ENCODE measurements around the gene LRIG2.
"Not testable (repeated sequence)": the region's sequence is repeated elsewhere in the genome, so short reads cannot be mapped to it uniquely, and the experiment has no call there.

Gene LRIG2

DNA sequence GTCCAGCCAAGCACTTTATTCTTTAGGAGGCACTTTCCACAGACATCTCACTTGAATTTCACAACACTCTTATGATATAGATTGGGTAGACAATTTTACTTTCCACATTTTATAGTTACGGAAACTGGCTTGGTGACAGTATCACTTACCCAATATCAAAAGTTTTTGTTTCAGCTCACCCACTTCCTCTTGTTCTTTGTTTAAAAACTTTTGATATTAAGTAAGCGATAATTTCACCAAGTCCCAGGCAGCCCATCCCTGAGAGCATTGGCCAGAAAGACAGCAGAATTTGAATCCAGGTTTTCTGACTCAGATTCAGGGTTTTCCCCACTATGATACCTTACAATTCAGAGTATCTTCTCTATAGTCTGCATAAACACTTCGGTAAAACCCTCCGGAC lies 60.0 kb downstream of the LRIG2 start:
- no peak for DNase-seq

DNA sequence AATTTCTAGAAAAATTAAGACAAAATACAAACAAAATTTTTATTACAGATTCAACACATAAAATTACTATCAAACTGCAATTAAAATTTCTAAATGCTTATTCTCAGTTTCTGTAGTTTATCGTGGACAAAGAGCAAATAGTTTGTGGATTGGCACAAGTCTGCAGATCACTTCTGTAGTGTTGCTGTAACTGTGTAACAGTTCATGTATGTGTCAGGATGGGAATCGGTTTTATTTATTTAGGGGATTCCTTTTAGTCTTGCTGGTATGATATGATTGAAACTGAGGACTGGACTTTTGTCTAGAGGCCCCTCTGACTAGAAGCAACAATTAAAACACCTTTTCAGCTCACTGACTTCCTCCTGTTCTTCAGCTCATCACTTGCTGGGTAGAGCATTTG lies 60.8 kb downstream of the LRIG2 start:
- DNase-seq: no peak

DNA sequence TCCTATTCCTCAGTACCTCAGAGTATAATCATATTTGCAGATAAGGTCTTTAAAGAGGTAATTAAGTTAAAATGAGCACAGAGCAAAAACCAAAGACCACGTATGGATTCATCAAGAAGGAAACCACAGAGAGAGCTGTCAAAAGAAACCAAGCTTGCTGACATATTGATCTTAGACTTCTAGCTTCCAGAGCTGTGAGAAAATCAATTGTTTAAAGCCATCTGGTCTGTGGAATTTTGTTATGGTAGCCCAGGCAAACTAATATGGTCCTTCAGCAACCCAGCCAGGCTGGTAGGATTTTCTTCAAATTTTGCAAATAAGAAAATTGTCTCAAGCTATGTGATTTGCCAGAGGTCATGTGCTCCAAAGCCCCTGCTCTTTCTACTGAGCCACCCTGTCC lies 62.5 kb downstream of the LRIG2 start:
- no peak for DNase-seq

DNA sequence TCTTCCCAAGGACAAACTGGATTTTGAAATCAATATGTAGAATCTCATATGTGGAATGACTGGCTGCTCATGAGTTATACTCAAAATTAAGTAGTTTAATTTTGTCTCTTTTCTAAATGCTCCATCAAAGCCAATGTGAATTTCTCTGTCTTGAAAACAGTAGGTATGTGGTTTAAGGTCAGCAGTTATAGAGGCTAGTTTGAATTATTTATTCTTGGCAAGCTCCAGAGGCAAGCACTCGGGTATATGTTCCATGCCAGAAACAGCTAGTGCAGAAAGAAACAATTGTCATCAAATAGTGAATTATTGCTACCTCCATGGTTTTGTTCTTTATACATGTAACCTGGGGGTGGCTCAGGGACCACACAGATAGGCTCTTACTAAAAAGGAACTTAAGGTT lies 63.5 kb downstream of the LRIG2 start:
- DNase-seq: no peak

DNA sequence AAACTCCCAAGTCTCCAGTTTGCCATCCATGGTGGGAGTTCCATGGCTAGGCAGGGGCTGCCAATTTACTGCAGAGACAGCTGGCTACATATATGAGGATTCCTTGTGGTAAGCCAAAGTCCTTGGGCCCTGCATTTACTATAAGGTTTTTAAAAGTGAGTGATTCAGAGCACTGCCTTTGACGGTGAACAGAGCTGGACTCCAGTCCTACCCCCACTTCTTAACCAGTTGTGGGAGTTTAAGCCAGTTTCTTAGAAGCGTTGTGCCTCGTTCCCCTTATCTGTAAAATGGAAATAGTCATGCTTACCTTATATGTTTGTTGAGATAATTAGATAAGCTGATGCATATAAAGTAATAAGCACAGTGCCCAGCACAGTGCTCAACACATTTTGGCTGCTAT lies 64.6 kb downstream of the LRIG2 start:
- no peak for DNase-seq

DNA sequence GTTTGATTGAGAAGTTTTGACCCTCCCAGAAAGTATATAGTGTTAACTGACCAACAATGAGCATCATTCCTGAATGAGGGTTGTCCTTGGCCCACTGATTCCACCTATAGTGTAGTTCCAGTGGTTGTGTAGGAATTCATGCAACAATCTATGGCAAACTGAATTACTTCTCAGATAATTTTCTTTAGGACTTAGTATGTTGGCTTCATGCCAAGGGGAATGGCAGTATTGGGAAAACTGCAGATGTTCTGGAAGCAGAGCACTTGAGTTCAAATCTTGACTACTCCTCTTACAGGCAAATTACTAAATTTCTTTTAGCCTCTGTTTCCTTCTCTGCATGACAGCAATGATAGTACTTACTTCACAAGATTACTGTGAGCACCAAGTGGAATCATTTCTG lies 65.8 kb downstream of the LRIG2 start:
- no peak for DNase-seq

DNA sequence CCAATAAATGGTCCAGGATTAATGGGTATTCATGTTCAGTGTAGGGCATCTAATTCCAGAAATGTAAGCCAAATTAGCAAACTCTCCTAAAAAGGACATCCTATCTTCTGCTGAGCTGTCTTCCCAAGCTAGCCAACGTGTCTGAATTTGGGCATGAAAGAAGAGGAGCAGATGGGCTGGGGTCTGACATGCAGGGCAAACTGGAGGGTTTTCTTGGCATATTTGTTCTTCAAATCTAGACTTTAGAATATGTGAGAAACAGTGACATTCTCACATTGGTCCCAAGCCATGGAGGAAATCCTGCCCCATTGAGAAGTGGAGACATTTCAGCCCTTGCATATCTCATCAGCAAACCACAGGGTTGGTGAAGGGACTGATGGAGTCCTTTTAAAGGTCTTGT lies 67.2 kb downstream of the LRIG2 start:
- peak; percentile 75 for DNase-seq

DNA sequence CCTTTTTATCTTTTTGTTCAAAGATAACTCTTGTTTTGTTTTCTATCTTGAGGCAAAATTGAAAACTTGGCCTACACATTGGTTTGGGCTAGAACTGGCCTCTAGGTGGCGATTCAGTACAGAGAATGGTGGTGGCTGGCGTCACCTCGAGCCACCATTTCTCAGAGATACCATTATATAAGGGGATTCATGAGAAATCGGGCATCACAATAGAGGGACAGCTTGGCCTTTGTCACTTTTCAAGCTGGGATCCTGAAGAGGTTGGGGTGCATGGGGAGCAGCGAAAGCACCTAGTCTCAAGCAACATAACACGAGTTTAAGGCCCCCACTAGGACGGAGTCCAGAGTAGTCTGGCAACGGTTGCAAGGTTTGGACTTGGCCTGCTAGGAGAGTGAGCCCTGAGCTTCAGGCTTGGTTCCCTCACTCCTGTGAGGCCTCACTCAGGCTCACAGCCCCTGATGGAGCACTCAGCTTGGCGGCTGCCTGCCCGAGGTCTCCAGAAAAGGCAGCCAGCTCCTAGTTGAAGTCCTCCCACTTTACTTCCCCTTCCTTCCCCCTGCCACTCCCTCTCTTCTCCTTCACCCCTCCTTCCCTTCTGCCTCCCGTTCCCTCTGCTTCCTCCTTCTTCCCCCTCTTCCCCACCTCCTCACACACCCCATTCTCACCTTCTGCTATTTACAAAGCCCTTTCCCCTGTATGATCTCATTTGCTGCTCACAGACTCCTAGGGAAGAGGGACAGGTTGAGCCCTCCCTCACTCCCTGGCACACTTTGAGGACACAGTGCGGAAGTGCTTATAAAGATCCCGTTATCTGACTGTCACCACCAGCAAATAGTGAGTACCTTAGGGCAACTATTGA lies 67.8 kb downstream of the LRIG2 start:
- DNase-seq: peak; percentile 83

DNA sequence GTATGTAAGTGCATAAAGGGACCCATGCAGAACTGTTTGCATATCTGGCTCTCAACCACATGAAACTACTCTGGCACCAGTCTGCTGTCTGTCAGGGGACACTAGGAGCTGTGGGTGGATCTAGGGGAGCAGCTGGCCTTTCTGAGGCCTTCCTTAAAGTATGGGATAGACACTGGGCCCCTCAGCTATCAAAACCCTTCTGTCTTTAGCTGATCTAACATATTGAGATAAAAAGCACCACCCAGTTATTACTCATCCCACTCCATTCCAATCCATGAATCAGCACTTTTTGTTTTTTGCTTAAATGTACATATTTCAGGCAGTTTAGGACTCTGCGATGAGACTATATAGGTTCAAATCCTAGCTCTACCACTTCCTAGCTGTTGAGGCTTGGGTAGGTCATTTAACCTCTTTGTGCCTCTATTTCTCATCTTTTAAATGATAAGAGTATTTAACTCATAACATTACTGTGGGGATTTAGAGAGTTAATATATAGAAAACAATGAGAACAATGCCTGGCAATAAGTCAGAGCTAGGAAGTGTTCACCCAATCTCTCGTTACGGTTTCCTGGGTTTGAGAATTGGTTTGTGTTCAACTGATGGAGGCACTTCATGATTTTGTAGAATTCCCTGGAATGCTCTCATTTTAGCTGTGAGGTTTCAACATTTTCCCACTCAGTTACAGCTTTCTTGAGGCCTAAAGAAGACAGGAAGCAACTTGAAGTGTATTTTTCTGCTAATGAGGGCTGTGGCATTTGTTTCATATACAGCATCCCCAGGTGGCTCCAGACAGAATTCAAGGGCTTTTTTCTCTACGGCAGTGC lies 68.9 kb downstream of the LRIG2 start:
- DNase-seq: no peak

DNA sequence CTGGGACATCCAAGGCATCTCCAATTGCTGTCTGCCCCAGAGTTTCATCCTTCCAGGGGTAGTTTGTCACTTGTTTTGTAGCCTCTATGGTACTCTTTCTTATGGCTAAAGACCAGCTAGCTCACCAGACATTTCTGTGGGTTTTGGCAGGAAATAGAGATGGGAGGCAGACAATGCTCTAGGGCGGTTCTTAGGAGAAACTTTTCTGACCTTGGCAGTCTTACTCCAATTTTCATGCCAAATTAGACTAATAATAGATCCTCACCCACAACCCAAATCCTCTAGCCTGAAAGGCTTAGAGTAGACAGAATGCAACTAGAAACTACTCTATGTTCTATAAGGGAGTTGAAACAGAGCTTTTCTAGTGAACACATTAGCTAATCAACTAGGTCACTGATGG lies 69.8 kb downstream of the LRIG2 start:
- peak; percentile 64 for DNase-seq

DNA sequence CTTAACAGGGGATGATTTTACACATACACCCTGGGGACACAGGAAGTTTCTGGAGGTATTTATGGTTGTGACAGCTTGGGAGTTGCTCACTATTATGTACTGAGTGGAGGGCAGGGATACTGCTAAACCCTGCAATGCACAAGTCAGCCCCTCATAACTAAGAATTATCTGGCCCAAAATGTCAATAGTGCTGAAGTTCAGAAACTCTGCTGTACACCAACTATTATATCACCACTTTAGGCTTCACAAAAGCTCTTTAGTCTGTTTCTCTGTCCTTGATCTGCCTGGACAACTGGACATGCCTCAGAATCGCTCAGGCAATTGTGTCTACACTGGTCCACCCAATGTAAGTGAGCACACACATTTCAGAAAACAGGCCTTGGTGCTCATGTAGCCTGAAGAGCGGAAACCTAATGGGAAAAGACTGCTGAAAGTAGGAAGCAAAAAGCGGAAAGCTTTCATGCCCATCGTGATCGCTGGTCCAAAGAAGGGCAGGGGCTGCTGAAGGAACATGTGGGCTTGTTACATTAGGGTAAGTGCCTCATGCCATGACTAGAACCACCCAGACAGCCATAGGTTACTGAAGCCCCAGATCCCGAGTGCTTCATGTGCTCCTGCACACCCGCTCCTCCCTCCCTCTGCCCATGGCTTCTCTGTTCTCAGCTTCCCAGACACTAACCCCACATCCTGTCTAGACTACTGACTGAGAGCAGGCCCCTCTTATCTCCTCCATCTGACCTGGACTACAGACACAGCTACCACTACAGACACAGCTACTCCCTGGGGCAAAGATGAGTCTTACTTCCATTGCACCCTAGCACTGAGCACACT lies 73.5 kb downstream of the LRIG2 start:
- DNase-seq: no peak

DNA sequence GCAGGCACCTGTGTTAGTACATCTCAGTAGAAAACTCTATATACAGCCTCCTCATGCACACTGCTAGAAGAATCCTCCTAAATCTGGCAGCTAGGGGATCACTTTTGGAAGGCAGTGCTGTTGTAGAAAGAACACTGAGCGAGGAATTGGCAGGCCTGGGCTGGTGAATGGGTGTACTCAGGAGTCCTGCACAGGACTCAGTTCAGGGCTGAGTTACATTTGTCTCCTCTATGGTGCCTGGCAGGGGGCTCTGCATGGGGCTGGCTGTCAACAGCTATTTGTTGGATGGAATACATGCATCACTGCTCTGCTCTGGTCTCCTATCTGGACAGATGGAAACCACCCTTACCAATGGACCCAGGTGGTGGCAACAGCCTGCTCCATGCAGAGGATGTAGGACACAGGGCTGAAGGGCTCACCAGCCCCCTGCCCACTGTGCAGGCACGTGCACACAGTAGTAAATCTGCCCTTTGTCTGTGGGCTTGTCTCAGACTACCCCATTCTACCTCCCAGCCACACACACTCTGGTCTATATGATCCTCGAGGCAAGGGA lies 74.2 kb downstream of the LRIG2 start:
- no peak for DNase-seq

DNA sequence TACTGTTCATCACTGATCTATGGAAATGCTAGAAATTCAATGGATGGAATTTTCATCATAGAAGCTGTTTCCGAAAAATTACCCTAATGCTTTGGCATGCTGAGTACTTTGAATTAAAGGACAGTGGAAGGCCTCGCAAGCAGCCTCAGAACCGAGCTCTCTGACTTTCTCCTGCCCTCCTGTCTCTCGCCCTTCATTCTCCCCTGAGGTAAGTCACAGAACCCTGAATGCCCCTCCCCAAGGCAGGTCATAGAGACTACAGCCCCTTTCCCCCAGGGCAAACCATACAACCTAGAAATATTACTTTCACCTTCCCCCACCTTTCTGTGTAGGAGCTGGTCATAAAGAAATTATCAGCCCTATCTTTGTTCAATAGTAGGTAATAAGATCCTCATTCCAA lies 74.8 kb downstream of the LRIG2 start:
- no peak for DNase-seq

DNA sequence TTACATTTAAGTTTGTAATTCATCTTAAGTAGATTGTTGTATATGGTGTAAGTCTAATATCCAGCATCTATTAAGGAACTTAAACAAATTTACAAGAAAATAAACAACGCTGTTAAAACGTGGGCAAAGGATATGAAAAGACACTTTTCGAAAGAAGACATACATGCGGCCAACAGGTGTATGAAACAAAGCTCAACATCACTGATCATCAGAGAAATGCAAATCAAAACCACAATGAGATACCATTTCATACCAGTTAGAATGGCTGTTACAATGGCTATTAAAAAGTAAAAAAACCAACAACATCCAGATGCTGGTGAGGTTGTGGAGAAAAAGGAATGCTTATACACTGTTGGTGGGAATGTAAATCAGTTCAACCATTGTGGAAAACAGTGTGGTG lies 77.5 kb downstream of the LRIG2 start:
- not testable (repeated sequence) for DNase-seq

DNA sequence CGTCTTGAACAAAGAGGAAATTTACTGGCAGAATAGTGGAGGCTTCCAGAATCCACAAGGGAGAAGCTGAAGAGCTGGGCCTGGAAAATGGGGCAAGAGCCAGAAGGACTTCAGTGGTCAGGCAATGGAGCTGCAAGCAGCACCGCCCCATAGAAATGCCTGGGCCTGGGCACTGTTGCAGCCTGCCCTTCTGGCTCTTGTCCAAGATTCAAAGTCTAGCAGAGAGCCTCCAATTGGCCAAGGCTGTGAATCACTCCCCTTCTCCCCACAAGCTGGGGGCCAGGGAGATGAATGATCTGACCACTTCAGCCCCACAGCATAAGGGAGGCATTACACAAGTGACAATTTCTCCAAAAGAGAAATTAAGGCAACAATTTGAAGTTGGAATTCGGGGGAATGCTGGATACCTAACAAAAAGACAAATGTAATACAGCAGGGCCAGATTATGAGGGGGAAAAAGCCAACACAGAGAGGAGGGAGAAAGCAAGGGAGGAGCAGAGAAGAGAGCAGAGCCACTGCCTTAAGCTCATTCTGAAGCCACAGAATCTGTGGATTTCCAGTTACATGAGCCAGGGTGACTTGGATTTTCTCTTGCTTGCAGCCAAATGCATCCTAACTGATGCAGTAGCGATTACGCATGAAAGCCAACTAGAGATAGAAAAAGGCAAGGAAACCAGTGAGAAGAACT lies 80.3 kb downstream of the LRIG2 start:
- peak; percentile 46 for DNase-seq

DNA sequence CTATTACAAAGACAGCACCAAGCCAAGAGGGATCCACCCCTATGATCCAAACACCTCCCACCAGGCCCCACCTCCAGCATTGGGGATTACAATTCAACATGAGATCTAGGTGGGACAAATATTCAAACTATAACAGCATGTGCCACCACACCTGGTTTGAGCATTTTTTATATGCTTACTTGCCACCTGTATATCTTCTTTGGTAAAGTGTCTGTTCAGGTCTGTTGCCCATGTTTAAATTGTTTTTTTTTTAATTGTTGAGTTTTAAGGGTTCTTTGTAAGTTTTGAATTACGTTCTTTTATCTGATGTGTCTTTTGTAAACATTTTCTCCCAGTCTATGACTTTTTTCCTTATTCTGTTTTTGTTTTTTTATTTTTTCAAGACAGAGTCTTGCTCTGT lies 83.4 kb downstream of the LRIG2 start:
- DNase-seq: no peak

DNA sequence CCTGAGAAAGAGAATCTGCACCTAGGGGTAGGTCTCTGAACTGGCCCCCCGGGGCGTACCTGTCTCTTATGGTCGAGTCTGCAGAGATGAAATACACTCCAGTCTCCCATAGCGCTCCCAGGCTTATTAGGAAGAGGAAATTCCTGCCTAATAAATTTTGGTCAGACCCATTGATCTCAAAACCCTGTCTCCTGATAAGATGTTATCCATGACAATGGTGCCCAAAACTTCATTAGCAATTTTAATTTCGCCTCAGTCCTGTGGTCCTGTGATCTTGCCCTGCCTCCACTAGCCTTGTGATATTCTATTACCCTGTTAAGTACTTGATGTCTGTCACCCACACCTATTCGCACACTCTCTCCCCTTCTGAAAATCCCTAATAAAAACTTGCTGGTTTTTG lies 85.7 kb downstream of the LRIG2 start:
- DNase-seq: not testable (repeated sequence)

DNA sequence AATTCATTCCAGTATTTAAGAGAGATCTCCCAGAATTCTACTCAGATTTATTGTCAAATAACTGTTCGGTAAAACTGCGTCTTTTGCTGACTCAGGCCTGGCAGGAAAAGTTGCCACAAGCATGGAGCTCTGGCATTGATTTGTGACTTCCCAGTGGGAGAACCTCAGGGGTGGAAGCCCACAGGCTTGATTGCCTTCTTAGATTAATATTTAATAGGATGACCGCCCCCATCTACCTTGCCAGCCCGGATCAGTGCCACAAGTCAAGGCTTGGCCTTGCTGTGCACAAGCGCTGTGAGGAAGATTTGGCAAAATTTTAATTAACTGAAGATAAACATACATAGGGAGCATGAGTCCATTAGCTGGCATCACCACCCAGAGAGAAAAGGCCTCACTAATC lies 93.5 kb downstream of the LRIG2 start:
- peak; percentile 17 for DNase-seq

DNA sequence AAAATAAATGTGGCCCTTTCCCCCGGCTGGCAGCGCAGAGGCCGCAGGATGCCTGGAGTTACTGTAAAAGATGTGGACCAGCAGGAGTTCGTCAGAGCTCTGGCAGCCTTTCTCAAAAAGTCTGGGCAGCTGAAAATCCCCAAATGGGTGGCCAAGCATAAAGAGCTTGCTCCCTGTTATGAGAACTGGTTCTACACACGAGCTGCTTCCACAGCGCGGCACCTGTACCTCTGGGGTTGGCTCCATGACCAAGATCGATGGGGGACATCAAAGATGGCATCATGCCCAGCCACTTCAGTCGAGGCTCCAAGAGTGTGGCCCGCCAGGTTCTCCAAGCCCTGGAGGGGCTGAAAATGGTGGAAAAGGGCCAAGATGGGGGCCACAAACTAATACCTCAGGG lies 95.9 kb downstream of the LRIG2 start:
- peak; percentile 70 for DNase-seq

DNA sequence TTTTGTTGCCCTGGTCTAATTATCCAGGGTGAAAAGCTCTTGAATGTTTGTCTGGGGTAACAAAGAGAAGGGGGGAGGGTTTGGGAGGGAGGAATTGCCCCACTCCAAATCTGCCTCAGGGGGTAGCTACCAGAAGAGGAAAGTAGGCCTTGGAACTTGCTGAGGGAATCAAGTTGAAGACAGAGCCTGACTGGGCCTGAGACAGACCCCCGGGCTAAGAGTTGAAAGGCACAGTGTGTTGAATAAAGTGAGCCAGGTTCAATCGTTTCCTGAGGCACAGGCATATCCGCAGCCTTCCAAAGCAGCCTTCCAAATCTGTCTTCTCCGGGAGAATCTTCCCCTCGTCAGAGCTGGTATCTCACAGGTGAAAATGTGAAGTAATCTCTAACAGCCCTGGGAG lies 96.6 kb downstream of the LRIG2 start:
- no peak for DNase-seq

DNA sequence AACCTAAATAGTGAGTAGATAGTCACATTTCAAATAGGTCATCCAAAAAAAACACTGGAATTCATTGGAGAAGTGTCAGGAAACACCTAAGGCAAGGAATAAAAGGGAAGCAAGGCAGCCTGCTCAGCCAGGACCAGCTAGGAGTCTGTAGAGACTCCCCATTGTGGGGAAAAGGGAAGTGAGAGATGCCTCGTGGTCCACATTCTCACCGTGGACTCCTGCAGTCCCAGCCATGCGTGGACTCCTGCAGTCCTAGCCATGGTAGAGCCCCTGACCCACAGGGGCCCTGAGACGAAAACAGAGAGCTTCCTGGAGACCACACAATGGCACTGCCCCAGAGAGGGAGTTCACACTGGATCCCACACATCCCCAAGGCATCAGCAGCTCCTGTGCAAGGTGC lies 97.5 kb downstream of the LRIG2 start:
- DNase-seq: no peak

DNA sequence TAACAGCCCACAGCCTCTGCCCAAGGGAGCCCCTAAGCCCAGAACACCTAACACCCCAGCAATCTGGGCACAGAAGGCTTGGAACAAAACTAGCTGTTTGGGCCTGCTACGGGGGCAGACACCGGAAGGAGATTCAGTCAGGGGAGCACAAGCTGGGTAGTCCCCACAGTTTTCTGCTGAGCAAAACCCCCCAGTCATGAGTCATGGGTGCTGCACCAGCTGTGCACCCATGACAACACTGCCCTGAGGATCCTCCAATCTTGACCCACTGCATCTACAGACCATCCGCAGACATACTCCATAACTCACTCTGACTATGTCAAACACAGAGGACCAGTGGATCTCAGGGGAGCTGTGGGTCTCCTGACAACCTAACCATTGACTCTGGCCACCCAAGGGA lies 105.1 kb downstream of the LRIG2 start:
- no peak for DNase-seq
